HG02759 (cell line): ENCODE results near the gene LRRK2.
"Not testable (repeated sequence)": the region's sequence is repeated elsewhere in the genome, so short reads cannot be mapped to it uniquely, and the experiment has no call there.

Experiments
- ATAC-seq: cut with Tn5 transposase; IDR thresholded peaks from one replicate; pipeline ENCODE4 v1.9.1; 2021; ENCODE audit warnings: mild to moderate bottlenecking, moderate library complexity; ENCODE audit not compliant: unreplicated experiment

LRRK2 gene

GRCh38 chr12:40211186-40211585 is 13.6 kb upstream of the LRRK2 start:
- not testable (repeated sequence) for ATAC-seq

- ATAC-seq: no peak
Measured at GRCh38 chr12:40212566-40212965, 12.2 kb upstream of the LRRK2 start.

- ATAC-seq: no peak
Measured at GRCh38 chr12:40215982-40216381, 8.8 kb upstream of the LRRK2 start.

GRCh38 chr12:40216516-40217288 is 8.1 kb upstream of the LRRK2 start:
- no peak for ATAC-seq

GRCh38 chr12:40219760-40220159 is 5.0 kb upstream of the LRRK2 start:
- ATAC-seq: no peak

GRCh38 chr12:40222247-40222646 is 2.5 kb upstream of the LRRK2 start:
- ATAC-seq: no peak

GRCh38 chr12:40223646-40224045 is 1.2 kb upstream of the LRRK2 start:
- no peak for ATAC-seq

GRCh38 chr12:40225337-40225983 is 663 bp downstream of the LRRK2 start:
- no peak for ATAC-seq

GRCh38 chr12:40225984-40226602 is 1.3 kb downstream of the LRRK2 start:
- peak; percentile 55 for ATAC-seq

- ATAC-seq: peak; percentile 25
Measured at GRCh38 chr12:40226705-40227104, 1.9 kb downstream of the LRRK2 start.

- no peak for ATAC-seq
Measured at GRCh38 chr12:40227447-40227846, 2.6 kb downstream of the LRRK2 start.

- ATAC-seq: no peak
Measured at GRCh38 chr12:40228727-40229126, 3.9 kb downstream of the LRRK2 start.

- no peak for ATAC-seq
Measured at GRCh38 chr12:40229690-40230651, 5.2 kb downstream of the LRRK2 start.

- peak; percentile 45 for ATAC-seq
Measured at GRCh38 chr12:40232602-40233001, 7.8 kb downstream of the LRRK2 start.

GRCh38 chr12:40233741-40234367 is 9.1 kb downstream of the LRRK2 start:
- no peak for ATAC-seq

- no peak for ATAC-seq
Measured at GRCh38 chr12:40236357-40236850, 11.6 kb downstream of the LRRK2 start.

- no peak for ATAC-seq
Measured at GRCh38 chr12:40238266-40238902, 13.6 kb downstream of the LRRK2 start.

GRCh38 chr12:40238979-40239378 is 14.2 kb downstream of the LRRK2 start:
- ATAC-seq: no peak

GRCh38 chr12:40240779-40241178 is 16.0 kb downstream of the LRRK2 start:
- no peak for ATAC-seq

- no peak for ATAC-seq
Measured at GRCh38 chr12:40241741-40242140, 16.9 kb downstream of the LRRK2 start.
